H1 (cell line): Measurements from ENCODE around the gene RPS6KC1. TPM values are rescaled to one million over a fixed set of nuclear protein-coding genes. Genes with fewer than 3 reads are reported as not detected.
"Not testable (repeated sequence)": the region's sequence is repeated elsewhere in the genome, so short reads cannot be mapped to it uniquely, and the experiment has no call there.

Source experiments
- CTCF ChIA-PET: fragments of 300-600 bp; sonication (Branson Sonifier 250); formaldehyde crosslinking; loops from one replicate; lab custom pipeline; 2021; ENCODE audit not compliant: partially characterized antibody; lab: Charles Lee
- POLR2A ChIA-PET: fragments of 300-600 bp; sonication (Branson Sonifier 250); formaldehyde crosslinking; loops from one replicate; lab custom pipeline; 2021; ENCODE audit warnings: inconsistent platforms; ENCODE audit not compliant: partially characterized antibody; lab: Charles Lee
- DNase-seq, 2 experiments: peaks; one replicate each; pipeline versions ENCODE4 v3.0.0 to v3.0.0-alpha.2; 2010 to 2022; ENCODE audit warnings: low spot score in 2 of 2, low read depth in 1 of 2, mixed read lengths in 1 of 2
- FAIRE-seq: peaks from 2 replicates; lab custom pipeline; 2011; peaks lifted over from hg19 to GRCh38; lab: Jason Lieb, UNC
- H2AFZ ChIP-seq: 2 replicates; pipeline ENCODE4 v1.8.1; 2012; ENCODE audit warnings: low read length, inconsistent platforms
- H2AK5ac ChIP-seq: 2 replicates; pipeline ENCODE4 v1.6.1; 2013; ENCODE audit warnings: low read depth, low read length
- H2BK120ac ChIP-seq: replicated peaks from 2 replicates; pipeline ENCODE3; 2013; ENCODE audit warnings: low read depth, low read length, inconsistent platforms
- H2BK12ac ChIP-seq: 2 replicates; pipeline ENCODE4 v1.6.1; 2013; ENCODE audit warnings: low read depth, low read length
- H2BK15ac ChIP-seq: 2 replicates; pipeline ENCODE4 v1.6.1; 2013; ENCODE audit warnings: low read length
- H2BK20ac ChIP-seq: 2 replicates; pipeline ENCODE4 v1.6.1; 2013; ENCODE audit warnings: low read length
- H2BK5ac ChIP-seq: 2 replicates; pipeline ENCODE4 v1.6.1; 2013; ENCODE audit warnings: low read depth, low read length
- H3K14ac ChIP-seq: 2 replicates; pipeline ENCODE4 v1.6.1; 2013; ENCODE audit warnings: inconsistent platforms; ENCODE audit not compliant: insufficient read length
- H3K18ac ChIP-seq: 2 replicates; pipeline ENCODE4 v1.6.1; 2013; ENCODE audit warnings: low read length; ENCODE audit errors: extremely low read depth
- H3K23ac ChIP-seq: 2 replicates; pipeline ENCODE4 v1.6.1; 2013; ENCODE audit warnings: inconsistent platforms; ENCODE audit not compliant: insufficient read length
- H3K23me2 ChIP-seq: 2 replicates; pipeline ENCODE4 v1.6.1; 2013; ENCODE audit warnings: low read depth, low read length
- H3K27ac ChIP-seq: 2 replicates; pipeline ENCODE4 v1.6.1; 2011; ENCODE audit warnings: low read depth, low read length, inconsistent platforms
- H3K27me3 ChIP-seq, 4 experiments: replicated peaks in 1 of 4; 1 replicate in 1 of 4; 2 replicates in 3 of 4; pipeline versions ENCODE4 v1.6.1 to v1.8.1; 2011 to 2013; ENCODE audit warnings: low read length in 3 of 4, mild to moderate bottlenecking in 3 of 4, inconsistent platforms in 2 of 4, mixed read lengths in 2 of 4, moderate library complexity in 1 of 4; ENCODE audit not compliant: control insufficient read depth in 3 of 4, insufficient read depth in 3 of 4; ENCODE audit errors: extremely low read depth in 1 of 4
- H3K36me3 ChIP-seq, 4 experiments: 2 replicates each; pipeline versions ENCODE4 v1.6.1 to v1.8.1; 2011 to 2013; ENCODE audit warnings: mild to moderate bottlenecking in 4 of 4, low read length in 3 of 4, moderate library complexity in 2 of 4, control low read depth in 1 of 4, inconsistent platforms in 1 of 4; ENCODE audit not compliant: insufficient read depth in 4 of 4, control insufficient read depth in 2 of 4
- H3K4ac ChIP-seq: replicated peaks from 2 replicates; pipeline ENCODE3; 2013; ENCODE audit warnings: low read length, low read depth, mixed read lengths, inconsistent platforms; ENCODE audit not compliant: insufficient read length
- H3K4me1 ChIP-seq, 4 experiments: replicated peaks in 1 of 4; 1 replicate in 1 of 4; 2 replicates in 3 of 4; pipeline versions ENCODE4 v1.6.1 to v1.8.1; 2011 to 2013; ENCODE audit warnings: low read length in 3 of 4, inconsistent platforms in 2 of 4, mixed read lengths in 1 of 4; ENCODE audit not compliant: insufficient read depth in 4 of 4, control insufficient read depth in 3 of 4
- H3K4me2 ChIP-seq, 2 experiments: 2 replicates each; pipeline versions ENCODE4 v1.6.1 to v1.8.1; 2011 to 2013; ENCODE audit warnings: low read depth in 2 of 2, low read length in 2 of 2, control low read depth in 1 of 2, inconsistent platforms in 1 of 2, mild to moderate bottlenecking in 1 of 2; ENCODE audit not compliant: insufficient read depth in 1 of 2
- H3K4me3 ChIP-seq, 4 experiments: fragments of 200-600, 300-600 bp in 1 of 4; sonication (generic), shearing (Covaris generic), sonication (Bioruptor Twin) in 1 of 4; 2 replicates each; pipeline versions ENCODE4 v1.5.1 to v1.8.1; 2011 to 2016; ENCODE audit warnings: low read length in 4 of 4, low read depth in 3 of 4, control low read depth in 2 of 4, inconsistent platforms in 2 of 4, mild to moderate bottlenecking in 2 of 4, mixed read lengths in 1 of 4, moderate library complexity in 1 of 4; ENCODE audit not compliant: insufficient read depth in 2 of 4; ENCODE audit errors: extremely low read depth in 1 of 4
- H3K56ac ChIP-seq: replicated peaks from 2 replicates; pipeline ENCODE3; 2013; ENCODE audit warnings: low read depth, mild to moderate bottlenecking, mixed read lengths, low read length, inconsistent platforms; ENCODE audit not compliant: insufficient read length
- H3K79me1 ChIP-seq: 2 replicates; pipeline ENCODE4 v1.6.1; 2013; ENCODE audit warnings: low read depth, low read length, control low read depth
- H3K79me2 ChIP-seq, 2 experiments: 2 replicates each; pipeline versions ENCODE4 v1.6.1 to v1.8.1; 2012 to 2013; ENCODE audit warnings: low read length in 2 of 2, mild to moderate bottlenecking in 2 of 2, inconsistent platforms in 1 of 2; ENCODE audit not compliant: insufficient read depth in 2 of 2, control insufficient read depth in 1 of 2
- H3K9ac ChIP-seq, 4 experiments: replicated peaks in 1 of 4; 1 replicate in 1 of 4; 2 replicates in 3 of 4; pipeline versions ENCODE4 v1.6.1 to v1.8.1; 2011 to 2013; ENCODE audit warnings: low read depth in 3 of 4, low read length in 3 of 4, control low read depth in 2 of 4, mild to moderate bottlenecking in 2 of 4, moderate library complexity in 2 of 4, inconsistent platforms in 1 of 4; ENCODE audit errors: extremely low read depth in 1 of 4
- H3K9me3 ChIP-seq, 2 experiments: 2 replicates each; pipeline versions ENCODE4 v1.6.1 to v1.8.1; 2012 to 2013; ENCODE audit warnings: mild to moderate bottlenecking in 2 of 2, moderate library complexity in 2 of 2, control low read depth in 1 of 2, inconsistent platforms in 1 of 2, low read depth in 1 of 2, low read length in 1 of 2, mixed read lengths in 1 of 2; ENCODE audit not compliant: insufficient read depth in 2 of 2
- H4K20me1 ChIP-seq, 2 experiments: replicated peaks in 1 of 2; 2 replicates each; pipeline versions ENCODE3 to v1.8.1; 2011 to 2013; ENCODE audit warnings: inconsistent platforms in 2 of 2, low read length in 2 of 2, mild to moderate bottlenecking in 1 of 2; ENCODE audit not compliant: insufficient read depth in 2 of 2, control insufficient read depth in 1 of 2
- H4K5ac ChIP-seq: 2 replicates; pipeline ENCODE4 v1.6.1; 2013; ENCODE audit warnings: low read length, low read depth, mixed read lengths, inconsistent platforms; ENCODE audit not compliant: insufficient read length
- H4K8ac ChIP-seq: 2 replicates; pipeline ENCODE4 v1.8.0; 2013; ENCODE audit warnings: mild to moderate bottlenecking, moderate library complexity, low read length, inconsistent platforms; ENCODE audit not compliant: insufficient read depth; ENCODE audit errors: extremely low read depth
- H4K91ac ChIP-seq: replicated peaks from 2 replicates; pipeline ENCODE3; 2013; ENCODE audit warnings: low read length, mixed read lengths, inconsistent platforms; ENCODE audit not compliant: insufficient read length
- EP300 ChIP-seq, 2 experiments: IDR thresholded peaks; 1 replicate in 1 of 2; 2 replicates in 1 of 2; pipeline ENCODE4 v1.6.1; 2011 to 2012; ENCODE audit warnings: low read depth in 2 of 2, low read length in 2 of 2, mild to moderate bottlenecking in 2 of 2, borderline replicate concordance in 1 of 2, inconsistent platforms in 1 of 2, moderate library complexity in 1 of 2
- JUND ChIP-seq: IDR thresholded peaks from 2 replicates; pipeline ENCODE4 v1.6.1; 2011; ENCODE audit warnings: mild to moderate bottlenecking, improper control_type of control experiment, low read length
- POLR2AphosphoS5 ChIP-seq: IDR thresholded peaks from 2 replicates; pipeline ENCODE4 v1.6.1; 2011; ENCODE audit warnings: low read depth, low read length
- RFX5 ChIP-seq: IDR thresholded peaks from 2 replicates; pipeline ENCODE4 v1.6.1; 2011; ENCODE audit warnings: low read depth, low read length, improper control_type of control experiment, borderline replicate concordance
- TBP ChIP-seq: IDR thresholded peaks from 2 replicates; pipeline ENCODE4 v1.6.1; 2011; ENCODE audit warnings: low read depth, low read length, improper control_type of control experiment
- WGBS, 2 experiments: shearing (Covaris generic) in 1 of 2; methylation state at CpG; one replicate each; pipeline versions ENCODE4 v1.1.6 to v1.1.7; 2013 to 2015; ENCODE audit warnings: low lambda C conversion rate in 2 of 2, mixed read lengths in 2 of 2, inconsistent platforms in 1 of 2, low coverage in 1 of 2, missing lambda C conversion rate in 1 of 2; ENCODE audit not compliant: insufficient replicate concordance in 2 of 2, insufficient coverage in 1 of 2, insufficient read length in 1 of 2; ENCODE audit errors: extremely low coverage in 1 of 2, missing lambda C conversion rate in 1 of 2; 5-methylcytosine and 5-hydroxymethylcytosine counted together
- polyA plus RNA-seq, 7 experiments: library from polyadenylated mRNA; depleted of rRNA in 3 of 7; stranded (reverse) in 5 of 7; unstranded in 2 of 7; fragments of >200 nt in 5 of 7; fragments of 200-250 nt in 2 of 7; gene quantifications; 1 replicate in 5 of 7; 2 replicates in 1 of 7; 4 replicates in 1 of 7; pipeline versions ENCODE4 v1.2.1 to v1.2.3, GENCODE V29; 2011 to 2013; ENCODE audit warnings: missing spikeins in 2 of 7, mixed read lengths in 2 of 7
- total RNA-seq: library from RNA; stranded (reverse); fragmentation: NEBNext Ultra II Directional; extraction: Animal tissue kit (Norgen Biotek cat#: 25700); gene quantifications from 2 replicates; pipeline ENCODE4 v1.2.1, GENCODE V29; 2021
- TF ChIP-seq, protein P1 (sequence below), 3 experiments: IDR thresholded peaks; 1 replicate in 2 of 3; 2 replicates in 1 of 3; pipeline versions ENCODE4 v1.5.1 to v1.6.1; 2011; ENCODE audit warnings: low read length in 3 of 3, mild to moderate bottlenecking in 3 of 3, inconsistent platforms in 2 of 3, low read depth in 1 of 3, moderate library complexity in 1 of 3; ENCODE audit not compliant: insufficient read depth in 1 of 3; ENCODE audit errors: control extremely low read depth in 1 of 3

The RPS6KC1 gene
- total and polyA plus RNA-seq, 2 of the 8 experiments (the other 6 are each of a cell fraction or from before 2014, with no cell fraction given) = 4.9 to 17.6 TPM

DNA sequence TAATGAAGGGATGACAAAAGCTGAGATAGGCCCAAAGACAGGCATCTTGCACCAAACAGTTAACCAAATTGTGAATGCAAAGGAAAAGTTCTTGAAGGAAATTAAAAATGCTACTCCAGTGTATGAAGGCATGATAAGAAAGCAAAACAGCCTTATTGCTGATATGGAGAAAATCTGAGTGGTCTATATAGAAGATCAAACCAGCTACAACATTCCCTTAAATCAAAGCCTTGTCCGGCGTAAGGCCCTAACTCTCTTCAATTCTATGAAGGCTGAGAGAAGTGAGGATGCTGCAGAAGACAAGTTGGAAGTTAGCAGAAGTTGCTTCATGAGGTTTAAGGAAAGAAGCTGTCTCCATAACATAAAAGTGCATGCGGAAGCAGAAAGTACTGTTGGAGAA is 31.0 kb upstream of the RPS6KC1 start (continued):
- TF ChIP-seq, protein P1, sequence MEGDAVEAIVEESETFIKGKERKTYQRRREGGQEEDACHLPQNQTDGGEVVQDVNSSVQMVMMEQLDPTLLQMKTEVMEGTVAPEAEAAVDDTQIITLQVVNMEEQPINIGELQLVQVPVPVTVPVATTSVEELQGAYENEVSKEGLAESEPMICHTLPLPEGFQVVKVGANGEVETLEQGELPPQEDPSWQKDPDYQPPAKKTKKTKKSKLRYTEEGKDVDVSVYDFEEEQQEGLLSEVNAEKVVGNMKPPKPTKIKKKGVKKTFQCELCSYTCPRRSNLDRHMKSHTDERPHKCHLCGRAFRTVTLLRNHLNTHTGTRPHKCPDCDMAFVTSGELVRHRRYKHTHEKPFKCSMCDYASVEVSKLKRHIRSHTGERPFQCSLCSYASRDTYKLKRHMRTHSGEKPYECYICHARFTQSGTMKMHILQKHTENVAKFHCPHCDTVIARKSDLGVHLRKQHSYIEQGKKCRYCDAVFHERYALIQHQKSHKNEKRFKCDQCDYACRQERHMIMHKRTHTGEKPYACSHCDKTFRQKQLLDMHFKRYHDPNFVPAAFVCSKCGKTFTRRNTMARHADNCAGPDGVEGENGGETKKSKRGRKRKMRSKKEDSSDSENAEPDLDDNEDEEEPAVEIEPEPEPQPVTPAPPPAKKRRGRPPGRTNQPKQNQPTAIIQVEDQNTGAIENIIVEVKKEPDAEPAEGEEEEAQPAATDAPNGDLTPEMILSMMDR (IDR thresholded peaks at IDR 0.05; ENCODE audit: control extremely low read depth in 1 of 3, insufficient read depth in 1 of 3, low read depth in 1 of 3, low read length in 3 of 3) = no peak
- TF ChIP-seq EP300 (IDR thresholded peaks at IDR 0.05; ENCODE audit: borderline replicate concordance in 1 of 2, low read depth in 2 of 2, low read length in 2 of 2) = no peak
- no peak for TF ChIP-seq RFX5
- no peak for TF ChIP-seq POLR2AphosphoS5
- no peak for TF ChIP-seq JUND
- no peak for TF ChIP-seq TBP

DNA sequence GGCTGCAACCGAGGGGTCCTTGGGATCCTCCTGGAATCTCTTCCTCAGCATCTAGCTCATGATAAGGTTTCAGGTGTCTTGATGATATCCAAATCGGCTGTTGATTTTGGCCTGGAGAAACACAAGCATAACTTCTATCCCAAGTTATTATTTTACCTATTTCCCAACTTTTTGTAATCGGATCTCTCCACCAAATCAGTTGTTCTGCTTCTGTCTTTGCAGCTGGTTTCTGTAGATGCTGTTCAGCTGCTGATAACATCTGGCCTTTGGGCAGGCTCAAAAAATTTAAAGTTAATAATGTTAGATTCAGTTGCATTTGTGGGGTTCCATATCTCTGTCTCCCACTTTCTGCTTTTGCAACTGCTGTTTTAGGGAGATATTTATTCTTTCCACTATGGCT is 24.0 kb upstream of the RPS6KC1 start:
- H3K79me1 ChIP-seq, H2BK15ac ChIP-seq, H3K4me1 ChIP-seq, H3K14ac ChIP-seq, H3K36me3 ChIP-seq, CTCF ChIA-PET, H3K23ac ChIP-seq, DNase-seq, H4K8ac ChIP-seq, H3K4me2 ChIP-seq, H3K27ac ChIP-seq, H2AFZ ChIP-seq, H3K27me3 ChIP-seq, H2AK5ac ChIP-seq, H3K18ac ChIP-seq, H3K79me2 ChIP-seq, H4K91ac ChIP-seq, POLR2A ChIA-PET, H3K4me3 ChIP-seq, H4K20me1 ChIP-seq, H2BK5ac ChIP-seq, FAIRE-seq, H4K5ac ChIP-seq, H2BK20ac ChIP-seq, H3K23me2 ChIP-seq, H3K4ac ChIP-seq, H3K9me3 ChIP-seq, H2BK120ac ChIP-seq, H3K9ac ChIP-seq, H2BK12ac ChIP-seq, H3K56ac ChIP-seq: not testable (repeated sequence)
- WGBS, 2 experiments = 84% methylated on average over 3 of the region's 3 CpGs; no CpG with 5 or more reads in 1 of the 2 experiments
